Measurements from ENCODE around the gene RPL9.

Gene RPL9

GRCh38 chr4:39497909-39498726 lies 39.4 kb upstream of the RPL9 start:
- in situ Hi-C loops (cut with HindIII; ENCODE audit: low sequenced_read_pairs), result no loop called here
- no peak for TF ChIP-seq CTCF (IDR thresholded peaks at IDR 0.05; ENCODE audit: low read depth, low read length, missing control alignments)
- H3K4me3 ChIP-seq (ENCODE audit: low read depth, low read length), result no peak overlapping the region
- no peak for DNase-seq (ENCODE audit: low read depth)

DNA sequence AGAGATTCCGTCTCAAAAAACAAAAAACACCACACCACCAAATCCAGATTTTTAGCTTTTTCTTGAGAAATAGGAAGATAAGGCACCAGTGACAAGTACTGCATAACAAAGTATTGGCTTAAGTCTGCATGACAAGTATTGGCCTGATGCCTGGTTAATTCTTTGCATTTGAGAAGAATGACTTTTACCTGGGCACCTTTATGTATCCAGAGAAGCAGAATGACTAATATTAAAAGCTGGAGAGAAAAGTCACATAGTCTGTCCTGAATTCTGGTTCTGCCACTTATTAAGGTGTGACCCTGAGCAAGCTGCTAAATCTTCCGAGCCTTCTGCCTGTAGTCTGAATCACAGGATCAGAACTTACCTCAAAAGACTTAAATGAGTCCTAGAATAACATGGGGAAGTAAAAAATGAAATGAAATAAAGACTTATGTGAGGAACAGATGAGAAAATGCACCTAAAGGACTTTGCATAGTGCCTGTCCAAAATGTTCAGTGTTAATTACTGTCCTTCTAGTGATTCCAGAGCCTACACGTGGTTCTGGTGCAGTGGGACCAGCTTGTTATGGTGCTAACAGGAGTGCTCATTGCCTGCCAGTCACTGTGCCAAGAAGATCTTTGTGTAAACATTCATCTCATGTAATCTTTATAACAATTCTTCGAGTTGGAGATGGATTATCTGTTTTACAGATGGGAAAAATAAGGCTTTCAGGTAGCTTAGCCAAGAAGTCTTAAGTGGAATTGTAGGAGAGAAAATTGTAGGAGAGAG lies 36.9 kb upstream of the RPL9 start:
- DNase-seq (ENCODE audit: low read depth), result no peak
- in situ Hi-C loops (cut with HindIII; ENCODE audit: low sequenced_read_pairs), result no loop called here
- H3K4me3 ChIP-seq (ENCODE audit: low read depth, low read length), result no peak overlapping the region
- no peak for TF ChIP-seq CTCF (IDR thresholded peaks at IDR 0.05; ENCODE audit: low read depth, low read length, missing control alignments)

DNA sequence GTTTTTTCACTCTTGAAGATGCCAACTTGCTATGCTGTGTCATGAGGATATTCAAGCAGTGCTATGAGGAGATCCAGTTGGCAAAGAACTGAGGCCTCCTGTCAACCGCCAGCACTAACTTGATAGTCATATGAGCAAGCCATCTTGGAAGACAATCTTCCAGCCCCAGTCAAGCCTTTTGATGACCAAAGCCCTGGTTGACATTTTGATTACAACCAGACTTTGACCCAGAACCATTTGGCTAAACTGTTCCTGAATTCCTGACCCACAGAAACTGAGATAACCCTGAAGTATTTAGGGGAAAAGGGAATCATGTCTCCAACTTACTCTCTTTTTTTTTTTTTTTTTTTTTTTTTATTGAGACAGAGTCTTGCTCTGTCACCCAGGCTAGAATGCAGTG lies 35.6 kb upstream of the RPL9 start:
- in situ Hi-C loops (cut with HindIII; ENCODE audit: low sequenced_read_pairs), result no loop called here

DNA sequence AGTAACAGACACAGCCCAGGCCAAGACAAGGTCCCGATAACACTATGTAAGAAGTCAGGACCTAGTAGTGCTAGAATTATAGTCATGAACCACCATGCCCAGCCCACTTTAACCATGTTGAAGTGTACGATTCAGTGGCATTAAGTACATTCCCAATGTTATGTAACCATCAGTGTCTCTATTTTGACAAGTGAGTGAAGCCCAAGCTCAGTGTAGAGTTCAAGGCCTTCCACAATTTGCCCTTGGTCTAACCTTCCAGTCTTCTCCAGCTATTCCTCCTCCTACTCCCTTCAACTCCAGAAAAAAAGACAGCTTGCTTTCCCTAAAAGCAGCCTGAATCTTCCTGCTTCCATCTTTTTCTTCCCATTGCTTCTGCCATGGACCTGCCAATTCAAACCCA lies 31.6 kb upstream of the RPL9 start:
- no peak for TF ChIP-seq CTCF (IDR thresholded peaks at IDR 0.05; ENCODE audit: low read depth, low read length, missing control alignments)
- in situ Hi-C loops (cut with HindIII; ENCODE audit: low sequenced_read_pairs), result no loop called here
- H3K4me3 ChIP-seq (ENCODE audit: low read depth, low read length), result no peak overlapping the region
- no peak for DNase-seq (ENCODE audit: low read depth)

More for the DNA sequence above, 35.6 kb upstream of the RPL9 start:
- no peak for DNase-seq (ENCODE audit: low read depth)
- no peak for TF ChIP-seq CTCF (IDR thresholded peaks at IDR 0.05; ENCODE audit: low read depth, low read length, missing control alignments)
- no peak overlapping the region for H3K4me3 ChIP-seq (ENCODE audit: low read depth, low read length)

- in situ Hi-C loops (cut with HindIII; ENCODE audit: low sequenced_read_pairs), result no loop called here
- no peak for DNase-seq (ENCODE audit: low read depth)
- TF ChIP-seq CTCF (IDR thresholded peaks at IDR 0.05; ENCODE audit: low read depth, low read length, missing control alignments), result no peak
- no peak overlapping the region for H3K4me3 ChIP-seq (ENCODE audit: low read depth, low read length)
Measured at GRCh38 chr4:39486221-39486804, 27.6 kb upstream of the RPL9 start.

DNA sequence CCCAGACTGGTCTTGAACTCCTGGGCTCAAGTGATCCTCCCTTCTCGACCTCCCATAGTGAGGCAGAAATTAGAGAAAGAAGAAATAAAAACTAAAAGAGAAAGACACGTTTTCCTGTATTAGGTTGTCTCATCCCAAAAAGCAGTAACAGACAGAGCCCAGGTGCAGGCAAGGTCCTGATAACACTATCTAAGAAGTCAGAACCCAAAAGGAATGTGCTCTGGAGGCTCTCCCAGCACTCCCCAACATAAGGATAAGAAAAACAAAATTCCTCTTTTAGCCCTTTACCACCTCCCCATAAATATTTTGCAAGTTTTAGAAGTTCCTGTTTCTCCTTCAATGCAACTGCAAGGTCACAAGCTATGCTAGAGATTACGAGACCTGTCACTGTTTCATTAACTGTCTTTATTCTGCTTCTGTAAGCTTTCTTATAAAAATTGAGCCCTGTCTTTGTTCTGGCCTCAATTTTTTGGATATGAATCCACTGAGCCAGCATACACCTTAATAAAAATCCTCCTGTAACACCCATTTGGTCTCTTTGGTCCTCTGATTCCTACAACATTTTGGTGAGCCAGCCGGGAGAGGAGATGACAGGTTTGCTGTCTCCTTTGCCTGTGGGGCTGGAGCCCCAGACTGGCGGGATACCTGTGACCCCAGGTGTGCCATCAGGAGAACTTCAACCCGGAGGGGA lies 26.0 kb upstream of the RPL9 start:
- no peak for DNase-seq (ENCODE audit: low read depth)
- H3K4me3 ChIP-seq (ENCODE audit: low read depth, low read length), result no peak overlapping the region
- in situ Hi-C loops (cut with HindIII; ENCODE audit: low sequenced_read_pairs), result no loop called here
- no peak for TF ChIP-seq CTCF (IDR thresholded peaks at IDR 0.05; ENCODE audit: low read depth, low read length, missing control alignments)
